Measurements from ENCODE around the gene SELENOO.

- no peak for TF ChIP-seq CTCF (IDR thresholded peaks at IDR 0.05)
- no peak for TF ChIP-seq EZH2 (IDR thresholded peaks at IDR 0.05; ENCODE audit: borderline replicate concordance, insufficient read depth, low read depth, low read length, poor library complexity, severe bottlenecking)
These were observed 1.4 kb downstream of the SELENOO start for GRCh38 chr22:50202130-50202666.
